Keratinocyte (primary cell): ENCODE data around the gene ROPN1L. TPM values are rescaled to one million over a fixed set of nuclear protein-coding genes. Genes with fewer than 3 reads are reported as not detected.

ENCODE experiments used
- DNase-seq: peaks from one replicate; pipeline ENCODE4 v3.0.0-alpha.2; 2011; ENCODE audit warnings: low read depth, missing footprints, low spot score
- FAIRE-seq: peaks from 2 replicates; lab custom pipeline; 2011; peaks lifted over from hg19 to GRCh38; lab: Jason Lieb, UNC
- H2AFZ ChIP-seq: 2 replicates; pipeline ENCODE4 v1.6.0; 2012; ENCODE audit warnings: low read length, control low read depth, inconsistent platforms; ENCODE audit not compliant: control insufficient read depth
- H3K27ac ChIP-seq: 2 replicates; pipeline ENCODE4 v1.5.1; 2011; ENCODE audit warnings: low read length; ENCODE audit not compliant: control insufficient read depth, insufficient read depth
- H3K27me3 ChIP-seq: 3 replicates; pipeline ENCODE4 v1.6.0; 2011; ENCODE audit warnings: low read length; ENCODE audit not compliant: control insufficient read depth, insufficient read depth; ENCODE audit errors: extremely low read depth
- H3K36me3 ChIP-seq, 2 experiments: 2 replicates in 1 of 2; 3 replicates in 1 of 2; pipeline ENCODE4 v1.5.1; 2011; ENCODE audit warnings: low read length in 2 of 2, mild to moderate bottlenecking in 1 of 2; ENCODE audit not compliant: control insufficient read depth in 2 of 2, insufficient read depth in 2 of 2; ENCODE audit errors: extremely low read depth in 1 of 2
- H3K4me1 ChIP-seq: 3 replicates; pipeline ENCODE4 v1.5.1; 2011; ENCODE audit warnings: low read length; ENCODE audit not compliant: control insufficient read depth, insufficient read depth; ENCODE audit errors: extremely low read depth
- H3K4me2 ChIP-seq: 3 replicates; pipeline ENCODE4 v1.6.0; 2011; ENCODE audit warnings: low read depth, low read length; ENCODE audit not compliant: control insufficient read depth, insufficient read depth; ENCODE audit errors: extremely low read depth
- H3K4me3 ChIP-seq, 3 experiments: fragments of 200-600 bp in 1 of 3; sonication (generic) in 1 of 3; 2 replicates in 2 of 3; 3 replicates in 1 of 3; pipeline ENCODE4 v1.5.1; 2011 to 2016; ENCODE audit warnings: low read length in 3 of 3, mild to moderate bottlenecking in 3 of 3, control low read depth in 2 of 3, inconsistent platforms in 1 of 3, low read depth in 1 of 3, mixed read lengths in 1 of 3, mixed run types in 1 of 3, moderate library complexity in 1 of 3; ENCODE audit not compliant: control insufficient read depth in 2 of 3, insufficient read depth in 2 of 3; ENCODE audit errors: extremely low read depth in 1 of 3
- H3K79me2 ChIP-seq: 2 replicates; pipeline ENCODE4 v1.6.0; 2012; ENCODE audit warnings: low read length; ENCODE audit not compliant: control insufficient read depth, insufficient read depth
- H3K9ac ChIP-seq: 3 replicates; pipeline ENCODE4 v1.6.0; 2011; ENCODE audit warnings: low read length; ENCODE audit not compliant: control insufficient read depth, insufficient read depth; ENCODE audit errors: extremely low read depth
- H3K9me1 ChIP-seq: 3 replicates; pipeline ENCODE4 v1.6.0; 2011; ENCODE audit warnings: low read length; ENCODE audit not compliant: control insufficient read depth, insufficient read depth; ENCODE audit errors: extremely low read depth
- H3K9me3 ChIP-seq: 2 replicates; pipeline ENCODE4 v1.5.1; 2012; ENCODE audit warnings: low read depth, low read length; ENCODE audit not compliant: control insufficient read depth
- H4K20me1 ChIP-seq: 3 replicates; pipeline ENCODE4 v1.6.0; 2011; ENCODE audit warnings: low read length; ENCODE audit not compliant: control insufficient read depth, insufficient read depth; ENCODE audit errors: extremely low read depth
- EZH2 ChIP-seq: IDR thresholded peaks from one replicate; pipeline ENCODE4 v1.6.1; 2012; ENCODE audit warnings: inconsistent platforms, mild to moderate bottlenecking, low read length, moderate library complexity
- dilution Hi-C: fragments of 300-500 bp; cut with MboI; formaldehyde crosslinking; loops from one replicate; pipeline ENCODE4 v1.7.0; 2020; ENCODE audit warnings: low sequenced_read_pairs; ENCODE audit not compliant: extremely low pct_ligation_motif_present
- polyA plus RNA-seq, 5 experiments: library from polyadenylated mRNA; depleted of rRNA in 3 of 5; stranded (reverse) in 3 of 5; stranded (forward) in 1 of 5; unstranded in 1 of 5; fragments of >200 nt; gene quantifications; 1 replicate in 1 of 5; 2 replicates in 3 of 5; 3 replicates in 1 of 5; pipeline versions ENCODE4 v1.2.1 to v1.2.3, GENCODE V29; 2011 to 2012; ENCODE audit warnings: missing spikeins in 2 of 5, low read depth in 1 of 5, low replicate concordance in 1 of 5
- TF ChIP-seq, protein P1 (sequence below), 3 experiments: IDR thresholded peaks in 1 of 3; conservative IDR thresholded peaks in 1 of 3; optimal IDR thresholded peaks in 1 of 3; 2 replicates in 2 of 3; 3 replicates in 1 of 3; pipeline versions ENCODE3 to v1.5.1; 2011; ENCODE audit warnings: low read length in 3 of 3, mild to moderate bottlenecking in 3 of 3, moderate library complexity in 2 of 3, control low read depth in 1 of 3, inconsistent platforms in 1 of 3; ENCODE audit not compliant: insufficient read depth in 2 of 3; ENCODE audit errors: extremely low read depth in 1 of 3

ROPN1L gene
- polyA plus RNA-seq, 1 donor (not counting 4 experiments of a cell fraction or from before 2014, with no cell fraction given), result not detected

DNA sequence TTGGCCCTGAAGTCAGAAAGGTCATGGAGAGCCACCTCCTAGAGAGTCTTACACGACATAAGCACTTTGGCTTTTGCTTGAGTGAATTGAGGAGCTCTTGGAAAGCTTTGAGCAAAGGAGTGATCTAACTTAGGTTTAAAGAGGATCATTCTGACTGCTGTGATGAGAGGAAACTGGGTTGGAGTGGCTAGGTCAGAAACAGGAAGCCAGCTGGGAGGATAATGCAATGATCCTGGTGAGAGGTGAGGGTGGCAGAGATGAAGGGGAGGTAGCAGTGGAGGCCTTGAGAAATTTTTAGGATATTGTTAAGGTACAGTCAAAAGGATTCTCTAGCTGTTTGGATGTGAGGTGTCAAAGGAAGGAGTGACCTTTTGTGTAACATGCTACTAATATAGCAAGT lies 32.2 kb upstream of the ROPN1L start:
- H3K27ac ChIP-seq, result no peak overlapping the region
- no peaks in the 10 kb centered on the region for H3K9me3 ChIP-seq
- H2AFZ ChIP-seq, result no peak overlapping the region
- H3K27me3 ChIP-seq, result no peaks in the 10 kb centered on the region
- TF ChIP-seq EZH2, result no peak
- TF ChIP-seq, protein P1, sequence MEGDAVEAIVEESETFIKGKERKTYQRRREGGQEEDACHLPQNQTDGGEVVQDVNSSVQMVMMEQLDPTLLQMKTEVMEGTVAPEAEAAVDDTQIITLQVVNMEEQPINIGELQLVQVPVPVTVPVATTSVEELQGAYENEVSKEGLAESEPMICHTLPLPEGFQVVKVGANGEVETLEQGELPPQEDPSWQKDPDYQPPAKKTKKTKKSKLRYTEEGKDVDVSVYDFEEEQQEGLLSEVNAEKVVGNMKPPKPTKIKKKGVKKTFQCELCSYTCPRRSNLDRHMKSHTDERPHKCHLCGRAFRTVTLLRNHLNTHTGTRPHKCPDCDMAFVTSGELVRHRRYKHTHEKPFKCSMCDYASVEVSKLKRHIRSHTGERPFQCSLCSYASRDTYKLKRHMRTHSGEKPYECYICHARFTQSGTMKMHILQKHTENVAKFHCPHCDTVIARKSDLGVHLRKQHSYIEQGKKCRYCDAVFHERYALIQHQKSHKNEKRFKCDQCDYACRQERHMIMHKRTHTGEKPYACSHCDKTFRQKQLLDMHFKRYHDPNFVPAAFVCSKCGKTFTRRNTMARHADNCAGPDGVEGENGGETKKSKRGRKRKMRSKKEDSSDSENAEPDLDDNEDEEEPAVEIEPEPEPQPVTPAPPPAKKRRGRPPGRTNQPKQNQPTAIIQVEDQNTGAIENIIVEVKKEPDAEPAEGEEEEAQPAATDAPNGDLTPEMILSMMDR (optimal IDR thresholded peaks at IDR 0.05 in 1 of 3, IDR thresholded peaks at IDR 0.05 in 1 of 3, conservative IDR thresholded peaks at IDR 0.05 in 1 of 3; ENCODE audit: extremely low read depth in 1 of 3, insufficient read depth in 2 of 3, low read length in 3 of 3), result no peak
- no peaks in the 10 kb centered on the region for H3K4me1 ChIP-seq
- H4K20me1 ChIP-seq, result no peaks in the 10 kb centered on the region
- DNase-seq (no peak), FAIRE-seq (no peak)
- H3K79me2 ChIP-seq, result no peaks in the 10 kb centered on the region
- H3K4me3 ChIP-seq, result no peak overlapping the region
- no peak overlapping the region for H3K9ac ChIP-seq
- H3K4me2 ChIP-seq, result no peak overlapping the region
- dilution Hi-C loops, result no loop called here
- H3K9me1 ChIP-seq, result no peaks in the 10 kb centered on the region
- peaks cover 20 to 42% of the 10 kb centered on the region in 2 experiments for H3K36me3 ChIP-seq

DNA sequence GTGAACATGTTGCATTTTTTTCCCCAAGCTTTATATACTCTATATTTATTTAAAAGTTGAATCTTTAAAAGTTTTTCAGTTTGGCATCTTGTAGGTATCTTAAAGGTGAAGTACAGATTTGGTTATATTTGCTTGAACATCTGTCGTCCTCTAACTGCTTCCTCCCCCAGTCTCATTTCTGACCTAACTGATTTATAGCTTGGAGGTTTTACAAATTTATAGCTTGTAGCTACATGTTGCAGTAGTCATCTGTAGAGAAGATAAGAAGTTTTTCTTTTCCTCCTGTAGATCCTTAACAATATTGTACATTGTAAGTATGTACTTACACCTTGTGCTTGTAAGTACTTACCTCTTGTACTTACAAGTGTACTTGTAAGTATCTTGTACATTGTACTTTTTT lies 31.0 kb upstream of the ROPN1L start:
- FAIRE-seq, result no peak
- Histone ChIP-seq H3K27ac (no peak overlapping the region), H3K4me2 (no peak overlapping the region), H4K20me1 (no peaks in the 10 kb centered on the region), H2AFZ (no peak overlapping the region), H3K79me2 (no peaks in the 10 kb centered on the region), H3K27me3 (no peaks in the 10 kb centered on the region), H3K4me3 (no peak overlapping the region), H3K9ac (no peak overlapping the region), H3K36me3 (peaks cover 20 to 50% of the 10 kb centered on the region in 2 experiments), H3K9me3 (no peaks in the 10 kb centered on the region), H3K4me1 (no peaks in the 10 kb centered on the region), H3K9me1 (no peaks in the 10 kb centered on the region)
- dilution Hi-C loops, result no loop called here
- TF ChIP-seq EZH2, result no peak
- TF ChIP-seq, protein P1 (optimal IDR thresholded peaks at IDR 0.05 in 1 of 3, IDR thresholded peaks at IDR 0.05 in 1 of 3, conservative IDR thresholded peaks at IDR 0.05 in 1 of 3; ENCODE audit: extremely low read depth in 1 of 3, insufficient read depth in 2 of 3, low read length in 3 of 3), result no peak
- no peak for DNase-seq
